Measurements from ENCODE around the gene VMP1. TPM values are rescaled to one million over a fixed set of nuclear protein-coding genes. Genes with fewer than 3 reads are reported as not detected.

Gene VMP1
- total RNA-seq, result 113 and 190 TPM in 2 replicates

DNA sequence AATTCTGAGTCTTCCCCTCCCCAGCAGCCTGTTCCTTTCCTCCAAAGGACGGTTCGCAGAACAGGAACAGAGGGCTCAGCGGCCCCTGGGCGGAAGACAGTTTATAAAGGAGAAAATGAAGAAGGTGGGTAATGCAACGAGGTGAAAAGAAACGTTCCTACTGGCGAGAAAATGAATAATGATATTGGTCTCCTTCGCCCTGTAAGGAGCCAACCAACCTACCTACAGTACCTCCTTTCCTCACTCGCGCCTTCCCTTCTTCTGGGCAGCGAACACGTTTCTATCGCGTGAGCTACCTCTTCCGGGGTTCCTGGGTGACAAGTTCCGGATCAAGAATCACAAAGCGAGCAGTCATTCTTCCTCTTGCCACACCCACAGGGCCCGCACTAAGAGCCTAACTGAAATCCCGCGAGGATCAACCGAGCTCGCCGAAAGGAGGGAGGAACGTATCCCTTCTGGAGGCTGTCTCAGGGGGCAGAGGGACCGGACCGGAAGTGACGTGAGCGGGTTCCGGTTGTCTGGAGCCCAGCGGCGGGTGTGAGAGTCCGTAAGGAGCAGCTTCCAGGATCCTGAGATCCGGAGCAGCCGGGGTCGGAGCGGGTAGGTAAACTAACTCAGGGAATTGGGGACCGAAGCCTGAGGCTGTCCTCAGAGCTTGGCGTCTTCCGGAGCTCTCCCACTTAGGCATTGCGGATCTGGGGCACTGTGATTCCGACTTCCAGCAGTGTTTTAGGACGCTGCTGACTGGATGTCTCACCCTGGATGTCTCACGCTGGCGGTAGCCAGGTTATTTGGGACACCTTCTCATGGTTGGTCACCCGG, at the start of gene VMP1, which contains the start of gene PTRH2:
VMP1 (plus strand) TSS at position 506 of the 822 bp plus-strand sequence. CDS start 23,793 bp downstream, outside the sequence.
PTRH2 (minus strand) TSS at position 282 of the 822 bp plus-strand sequence. CDS start 9,452 bp downstream, outside the sequence.

Other genes starting within 250 kb of the VMP1 start
- gene DHX40, start 142.0 kb upstream of the VMP1 start, total RNA-seq, result 53.2 and 54.0 TPM in 2 replicates
- gene CLTC, start 87.8 kb upstream of the VMP1 start, total RNA-seq, result 335 and 371 TPM in 2 replicates
- 31.0 and 40.6 TPM in 2 replicates for gene PTRH2, start 224 bp upstream of the VMP1 start, total RNA-seq
- 6.0 and 8.4 TPM in 2 replicates for gene TUBD1, start 185.3 kb downstream of the VMP1 start, total RNA-seq
- 17.6 and 21.6 TPM in 2 replicates for gene RPS6KB1, start 185.5 kb downstream of the VMP1 start, total RNA-seq